Nephron progenitor cell (in vitro differentiated cells): Measurements from ENCODE around the gene NEB.
A peak's percentile ranks its signal among the peaks of the same experiment; 100 is the strongest.
"Not testable (repeated sequence)": the region's sequence is repeated elsewhere in the genome, so short reads cannot be mapped to it uniquely, and the experiment has no call there.

ENCODE experiments used
- DNase-seq: peaks from one replicate; pipeline ENCODE4 v3.0.0; 2021
- H3K27ac Mint-ChIP-seq: 2 replicates; pipeline ENCODE4 v1.8.0; 2021; ENCODE audit warnings: mild to moderate bottlenecking, moderate library complexity, mixed read lengths
- H3K27me3 Mint-ChIP-seq: 2 replicates; pipeline ENCODE4 v1.8.0; 2021; ENCODE audit warnings: mild to moderate bottlenecking, low read depth, mixed read lengths; ENCODE audit not compliant: poor library complexity
- H3K36me3 Mint-ChIP-seq: 2 replicates; pipeline ENCODE4 v1.8.0; 2021; ENCODE audit warnings: low read depth, mixed read lengths
- H3K4me1 Mint-ChIP-seq: 2 replicates; pipeline ENCODE4 v1.8.0; 2021; ENCODE audit warnings: mixed read lengths
- H3K4me3 Mint-ChIP-seq: 2 replicates; pipeline ENCODE4 v1.8.0; 2021; ENCODE audit warnings: mild to moderate bottlenecking, moderate library complexity, mixed read lengths
- H3K9me3 Mint-ChIP-seq: 2 replicates; pipeline ENCODE4 v1.8.0; 2021; ENCODE audit warnings: mild to moderate bottlenecking, moderate library complexity, mixed read lengths
- TF ChIP-seq, protein P1 (sequence below): fragments of 200-600 bp; sonication (generic); IDR thresholded peaks from 2 replicates; pipeline ENCODE4 v1.5.0; 2021; ENCODE audit warnings: antibody characterized with exemption

The NEB gene

DNA sequence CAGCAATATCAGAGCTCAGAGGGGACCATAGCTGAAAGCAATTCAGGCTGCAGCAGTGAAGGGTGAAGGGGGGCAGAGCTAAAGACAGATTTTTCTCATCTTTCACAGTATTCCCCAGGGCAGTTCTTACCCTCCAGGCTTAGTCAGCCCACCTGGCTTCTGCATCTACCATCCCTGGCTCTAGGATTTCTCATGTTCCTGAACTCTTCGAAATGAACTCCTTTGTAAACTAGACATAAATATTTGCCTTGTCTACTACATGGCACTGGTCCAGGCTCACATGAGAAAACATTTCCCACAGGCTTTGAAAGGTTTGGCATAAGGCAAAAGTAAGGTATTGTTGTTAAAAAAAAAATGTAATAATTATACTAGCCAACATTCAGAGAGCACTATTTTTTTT lies 23.6 kb upstream of the NEB start:
- H3K27me3 Mint-ChIP-seq, result no peaks in the 10 kb centered on the region
- H3K27ac Mint-ChIP-seq, result peak overlapping the region; percentile 18
- TF ChIP-seq, protein P1, sequence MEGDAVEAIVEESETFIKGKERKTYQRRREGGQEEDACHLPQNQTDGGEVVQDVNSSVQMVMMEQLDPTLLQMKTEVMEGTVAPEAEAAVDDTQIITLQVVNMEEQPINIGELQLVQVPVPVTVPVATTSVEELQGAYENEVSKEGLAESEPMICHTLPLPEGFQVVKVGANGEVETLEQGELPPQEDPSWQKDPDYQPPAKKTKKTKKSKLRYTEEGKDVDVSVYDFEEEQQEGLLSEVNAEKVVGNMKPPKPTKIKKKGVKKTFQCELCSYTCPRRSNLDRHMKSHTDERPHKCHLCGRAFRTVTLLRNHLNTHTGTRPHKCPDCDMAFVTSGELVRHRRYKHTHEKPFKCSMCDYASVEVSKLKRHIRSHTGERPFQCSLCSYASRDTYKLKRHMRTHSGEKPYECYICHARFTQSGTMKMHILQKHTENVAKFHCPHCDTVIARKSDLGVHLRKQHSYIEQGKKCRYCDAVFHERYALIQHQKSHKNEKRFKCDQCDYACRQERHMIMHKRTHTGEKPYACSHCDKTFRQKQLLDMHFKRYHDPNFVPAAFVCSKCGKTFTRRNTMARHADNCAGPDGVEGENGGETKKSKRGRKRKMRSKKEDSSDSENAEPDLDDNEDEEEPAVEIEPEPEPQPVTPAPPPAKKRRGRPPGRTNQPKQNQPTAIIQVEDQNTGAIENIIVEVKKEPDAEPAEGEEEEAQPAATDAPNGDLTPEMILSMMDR, result no peak
- H3K36me3 Mint-ChIP-seq, result no peaks in the 10 kb centered on the region
- H3K4me3 Mint-ChIP-seq, result no peak overlapping the region
- H3K9me3 Mint-ChIP-seq, result no peaks in the 10 kb centered on the region
- DNase-seq, result no peak
- peaks cover 52% of the 10 kb centered on the region for H3K4me1 Mint-ChIP-seq

DNA sequence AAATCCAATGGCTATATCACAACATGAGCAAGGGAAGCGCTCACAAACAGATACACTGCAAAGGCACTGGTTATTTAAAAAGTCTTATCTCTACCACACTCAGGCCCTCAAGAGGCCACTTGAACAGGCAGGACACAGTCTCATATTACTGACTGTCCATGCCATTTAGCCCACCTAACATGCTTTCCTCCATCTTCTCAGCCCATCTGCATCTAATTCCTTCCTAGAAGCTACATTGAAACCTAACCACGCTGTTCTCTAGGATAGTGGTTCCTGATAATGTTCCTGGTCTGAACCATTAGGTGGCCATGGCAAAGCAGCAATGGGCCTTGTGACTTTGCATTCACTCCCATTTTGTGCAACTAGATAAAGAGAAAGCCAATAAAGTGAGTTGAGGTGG lies 22.5 kb upstream of the NEB start:
- H3K36me3 Mint-ChIP-seq, result no peaks in the 10 kb centered on the region
- TF ChIP-seq, protein P1, result no peak
- H3K27me3 Mint-ChIP-seq, result peaks cover 6% of the 10 kb centered on the region
- no peak overlapping the region for H3K27ac Mint-ChIP-seq
- peaks cover 52% of the 10 kb centered on the region for H3K4me1 Mint-ChIP-seq
- H3K4me3 Mint-ChIP-seq, result no peak overlapping the region
- peaks cover 3% of the 10 kb centered on the region for H3K9me3 Mint-ChIP-seq
- DNase-seq, result no peak

DNA sequence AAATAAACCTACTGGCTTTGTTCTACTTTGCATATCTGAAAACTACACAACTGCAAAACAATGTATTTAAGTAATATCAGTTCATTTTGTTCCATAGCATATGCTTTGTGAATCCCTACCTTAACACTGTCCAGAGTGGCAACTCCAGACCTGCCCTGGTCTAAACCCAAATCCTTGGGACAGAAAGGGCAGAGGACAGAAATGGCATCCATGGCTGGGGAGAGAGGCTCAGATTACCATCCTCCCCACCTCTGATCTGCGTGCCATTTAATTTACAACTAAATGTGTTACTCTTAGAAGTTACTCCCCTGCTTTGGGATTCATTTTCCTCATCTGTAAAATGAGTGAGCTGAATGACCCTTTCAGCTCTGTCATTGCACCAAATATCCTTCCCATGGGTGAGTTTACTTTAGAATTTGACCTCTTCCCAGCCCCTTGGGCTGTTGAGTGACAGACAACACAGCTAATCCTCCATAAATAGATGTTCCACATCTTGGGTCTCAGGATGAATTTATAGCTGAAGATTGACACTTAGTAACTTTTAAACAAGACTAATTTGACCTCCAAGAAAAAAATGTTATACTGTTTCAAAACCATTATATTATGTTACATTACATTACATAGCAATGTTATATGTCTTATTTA lies 20.1 kb upstream of the NEB start:
- no peak for DNase-seq
- H3K27me3 Mint-ChIP-seq, result peaks cover 6% of the 10 kb centered on the region
- peaks cover 39% of the 10 kb centered on the region for H3K4me1 Mint-ChIP-seq
- H3K36me3 Mint-ChIP-seq, result peaks cover 10% of the 10 kb centered on the region
- no peak overlapping the region for H3K4me3 Mint-ChIP-seq
- TF ChIP-seq, protein P1, result no peak
- H3K9me3 Mint-ChIP-seq, result peaks cover 15% of the 10 kb centered on the region
- peak overlapping the region; percentile 46 for H3K27ac Mint-ChIP-seq

DNA sequence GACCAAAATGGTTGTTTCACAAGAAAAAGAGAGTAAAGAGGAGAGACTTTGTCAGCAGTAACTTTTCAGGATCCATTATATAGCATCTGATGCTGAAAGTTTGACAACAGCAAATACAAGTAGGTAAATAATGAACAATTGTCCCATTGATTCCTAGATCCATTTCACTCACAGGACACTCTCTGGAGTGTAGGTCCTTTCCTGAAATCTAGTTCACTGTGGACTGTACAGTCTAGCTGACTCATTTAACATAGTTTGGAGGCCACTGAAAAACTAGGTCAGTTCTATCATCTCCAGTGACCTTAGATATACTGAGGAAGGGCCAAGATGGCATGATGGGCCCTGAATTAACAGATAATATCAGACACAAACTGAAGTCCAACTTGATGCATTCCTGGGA lies 19.3 kb upstream of the NEB start:
- TF ChIP-seq, protein P1, result no peak
- Mint-ChIP-seq H3K27me3 (peaks cover 6% of the 10 kb centered on the region), H3K27ac (no peak overlapping the region), H3K4me1 (peaks cover 34% of the 10 kb centered on the region), H3K36me3 (peaks cover 12% of the 10 kb centered on the region), H3K9me3 (peaks cover 16% of the 10 kb centered on the region), H3K4me3 (no peak overlapping the region)
- DNase-seq, result no peak

DNA sequence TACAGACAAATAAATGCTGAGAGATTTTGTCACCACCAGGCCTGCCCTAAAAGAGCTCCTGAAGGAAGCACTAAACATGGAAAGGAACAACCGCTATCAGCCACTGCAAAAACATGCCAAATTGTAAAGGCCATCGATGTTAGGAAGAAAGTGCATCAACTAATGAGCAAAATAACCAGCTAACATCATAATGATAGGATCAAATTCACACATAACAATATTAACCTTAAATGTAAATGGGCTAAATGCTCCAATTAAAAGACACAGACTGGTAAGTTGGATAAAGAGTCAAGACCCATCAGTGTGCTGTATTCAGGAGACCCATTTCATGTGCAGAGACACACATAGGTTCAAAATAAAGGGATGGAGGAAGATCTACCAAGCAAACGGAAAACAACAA lies 11.0 kb upstream of the NEB start:
- H3K9me3 Mint-ChIP-seq, result peaks cover 46% of the 10 kb centered on the region
- not testable (repeated sequence) for H3K4me1 Mint-ChIP-seq, H3K27ac Mint-ChIP-seq, DNase-seq, H3K4me3 Mint-ChIP-seq
- H3K36me3 Mint-ChIP-seq, result peaks cover 44% of the 10 kb centered on the region
- H3K27me3 Mint-ChIP-seq, result peaks cover 10% of the 10 kb centered on the region

DNA sequence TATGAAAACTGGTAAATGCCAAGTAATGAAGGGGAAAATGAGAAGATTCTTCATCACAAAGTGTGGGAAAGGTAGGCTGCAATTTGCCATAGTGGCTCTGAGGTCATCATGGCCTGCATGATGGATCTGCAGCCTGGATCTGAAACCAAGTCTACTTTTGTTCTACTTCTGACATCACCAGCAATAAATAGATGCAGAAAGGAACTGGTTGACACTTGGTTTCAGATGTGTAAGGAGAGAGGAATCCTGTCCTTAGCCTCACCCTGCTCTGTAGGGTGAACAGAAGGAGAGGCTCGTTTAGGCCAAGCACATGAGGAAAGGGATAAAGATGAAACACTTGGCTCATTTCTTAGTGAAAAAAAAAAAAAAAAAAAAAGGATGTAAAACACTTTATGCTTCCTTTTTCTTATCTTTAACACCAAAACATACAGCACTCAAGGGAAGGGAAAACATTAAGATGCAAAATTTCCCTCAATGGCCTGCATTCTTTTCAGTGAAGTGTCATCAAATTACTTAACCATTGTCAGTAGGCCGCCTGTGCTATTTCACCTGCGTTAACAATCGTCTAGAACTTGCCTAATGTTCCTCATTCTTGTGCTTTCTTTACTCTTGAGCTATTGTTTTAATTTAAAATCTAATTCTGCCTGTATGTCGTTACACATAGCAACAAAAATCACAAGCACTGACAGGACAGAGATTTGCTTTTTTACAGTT lies 3.9 kb downstream of the NEB start:
- H3K4me1 Mint-ChIP-seq, result peaks cover 47% of the 10 kb centered on the region
- no peaks in the 10 kb centered on the region for H3K36me3 Mint-ChIP-seq
- no peaks in the 10 kb centered on the region for H3K9me3 Mint-ChIP-seq
- peak overlapping the region; percentile 54 for H3K27ac Mint-ChIP-seq
- H3K27me3 Mint-ChIP-seq, result no peaks in the 10 kb centered on the region
- DNase-seq, result no peak
- TF ChIP-seq, protein P1, result no peak
- H3K4me3 Mint-ChIP-seq, result no peak overlapping the region
